Head of caudate nucleus (tissue), 42 donors: Measurements from ENCODE around the gene IRF4.

Source experiments
- DNase-seq, 42 donors: peaks; one replicate each; pipeline versions ENCODE4 v3.0.0 to v3.0.0-alpha.2; 2020 to 2021; ENCODE audit warnings: mixed read lengths in 7 of 42
- intact Hi-C: fragments of 100-400 bp; cut with DNase I; formaldehyde crosslinking; loops from one replicate; pipeline ENCODE4 v1.15.0; 2022

The IRF4 gene

DNA sequence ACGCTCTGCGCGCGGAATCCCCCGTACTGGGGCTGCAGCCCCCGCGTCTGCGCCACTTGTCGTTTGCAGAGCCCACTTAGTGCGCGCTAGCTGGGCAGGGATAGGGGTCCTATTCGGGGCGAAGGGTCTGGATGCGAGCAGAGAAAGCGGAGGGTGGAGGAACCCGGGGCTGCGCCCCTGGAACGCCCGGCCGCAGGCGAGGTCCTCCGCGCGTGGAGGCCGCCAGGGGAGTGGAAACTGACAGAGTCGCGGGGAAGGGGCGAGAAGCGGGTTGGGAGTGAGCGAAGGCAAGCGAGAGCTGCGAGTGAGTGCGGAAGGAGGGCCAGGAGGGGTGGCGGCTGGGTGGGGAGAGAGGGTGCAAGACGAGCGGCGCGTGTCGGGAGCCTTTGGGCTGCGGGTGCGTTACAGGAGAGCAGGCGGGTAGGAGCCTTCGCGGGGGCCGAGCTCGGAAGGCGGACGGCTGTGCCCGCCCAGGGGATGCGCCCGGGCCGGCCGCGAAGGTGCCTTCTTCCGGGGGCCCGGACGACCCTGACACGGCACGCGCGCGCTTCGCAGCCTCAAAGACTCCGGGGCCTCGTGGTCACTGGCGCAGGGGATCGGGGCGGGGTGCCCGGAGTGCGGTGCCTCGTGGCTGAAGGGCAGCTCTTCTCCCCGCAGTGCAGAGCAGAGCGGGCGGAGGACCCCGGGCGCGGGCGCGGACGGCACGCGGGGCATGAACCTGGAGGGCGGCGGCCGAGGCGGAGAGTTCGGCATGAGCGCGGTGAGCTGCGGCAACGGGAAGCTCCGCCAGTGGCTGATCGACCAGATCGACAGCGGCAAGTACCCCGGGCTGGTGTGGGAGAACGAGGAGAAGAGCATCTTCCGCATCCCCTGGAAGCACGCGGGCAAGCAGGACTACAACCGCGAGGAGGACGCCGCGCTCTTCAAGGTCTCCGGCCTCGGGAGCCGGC, 1.2 kb downstream of the IRF4 start:
- intact Hi-C loops, result no loop called here
- peak in 2 of 42 donors; percentile 32 for DNase-seq

DNA sequence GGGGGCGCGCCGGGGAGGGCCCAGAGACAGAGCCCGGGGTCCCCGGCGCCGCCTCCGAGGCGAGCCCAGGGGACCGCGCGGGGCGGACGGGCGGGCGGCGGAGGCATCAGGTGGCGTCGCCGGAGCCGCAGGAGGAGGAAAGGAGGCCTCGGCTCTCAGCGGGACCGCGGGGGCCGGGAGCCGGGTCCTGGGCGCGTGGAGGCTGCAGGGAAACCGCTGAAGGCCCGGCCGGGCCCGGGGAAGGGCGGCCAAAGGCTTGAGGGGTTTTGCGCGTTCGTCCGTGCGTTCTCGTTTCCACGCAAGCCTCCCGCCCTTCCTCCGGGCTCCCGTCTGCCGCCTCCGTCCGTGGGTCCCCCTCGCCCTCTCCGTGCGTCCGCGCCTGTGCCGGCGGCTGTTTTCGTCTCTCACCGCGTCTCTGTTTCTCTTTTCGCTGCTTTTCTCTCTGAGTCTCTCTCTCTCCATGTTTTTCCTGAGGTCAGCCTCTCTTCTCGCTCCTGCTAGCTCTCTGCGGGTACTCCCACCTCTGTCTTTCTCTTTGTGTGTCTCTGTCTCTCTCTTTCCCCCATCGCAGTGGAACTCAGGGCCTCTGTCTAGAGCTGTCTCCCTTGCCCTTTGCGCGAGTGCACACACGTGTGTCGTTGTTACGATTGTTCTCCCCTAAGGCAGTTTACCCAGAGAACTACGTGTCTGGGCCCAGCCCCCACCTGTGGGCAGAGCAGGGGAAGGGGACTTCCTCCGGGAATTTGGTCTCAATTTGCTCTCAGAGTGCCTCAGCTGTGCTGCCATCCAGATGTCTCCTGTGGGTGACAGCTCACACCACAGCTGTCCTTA, 2.1 kb downstream of the IRF4 start:
- intact Hi-C loops, result no loop called here
- peak in 2 of 42 donors; percentile 20 to 34 for DNase-seq

- intact Hi-C loops, result no loop called here
- DNase-seq, result peak in 1 of 42 donors; percentile 25
These were observed 3.2 kb downstream of the IRF4 start for GRCh38 chr6:394641-395289.

- intact Hi-C loops, result no loop called here
- DNase-seq, result peak in 1 of 42 donors; percentile 31
These were observed 4.0 kb downstream of the IRF4 start for GRCh38 chr6:395432-396125.

GRCh38 chr6:396126-396520, 4.6 kb downstream of the IRF4 start:
- intact Hi-C loops, result no loop called here
- no peak for DNase-seq

- DNase-seq, result no peak
- intact Hi-C loops, result no loop called here
These were observed 5.5 kb downstream of the IRF4 start for GRCh38 chr6:397056-397455.

DNA sequence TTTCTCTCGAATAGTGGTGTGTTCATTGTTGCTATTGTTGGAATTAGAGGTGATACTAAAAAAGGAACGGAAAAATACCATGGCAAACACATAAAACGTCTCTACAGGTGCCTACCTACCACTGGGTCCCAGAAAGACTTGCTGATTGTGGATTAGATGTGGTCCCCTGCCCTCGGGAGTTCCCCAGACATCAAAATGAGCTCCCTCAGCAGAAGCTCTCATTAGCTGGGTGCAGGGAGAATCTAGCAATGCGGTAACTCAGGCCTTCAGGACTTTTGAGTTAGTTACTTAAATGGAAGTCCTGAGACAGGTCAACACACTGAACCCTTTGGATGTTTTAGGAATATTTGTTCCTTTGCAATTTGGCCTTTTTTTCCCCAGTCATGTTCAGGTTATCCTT, 6.1 kb downstream of the IRF4 start:
- intact Hi-C loops, result no loop called here
- DNase-seq, result no peak

DNA sequence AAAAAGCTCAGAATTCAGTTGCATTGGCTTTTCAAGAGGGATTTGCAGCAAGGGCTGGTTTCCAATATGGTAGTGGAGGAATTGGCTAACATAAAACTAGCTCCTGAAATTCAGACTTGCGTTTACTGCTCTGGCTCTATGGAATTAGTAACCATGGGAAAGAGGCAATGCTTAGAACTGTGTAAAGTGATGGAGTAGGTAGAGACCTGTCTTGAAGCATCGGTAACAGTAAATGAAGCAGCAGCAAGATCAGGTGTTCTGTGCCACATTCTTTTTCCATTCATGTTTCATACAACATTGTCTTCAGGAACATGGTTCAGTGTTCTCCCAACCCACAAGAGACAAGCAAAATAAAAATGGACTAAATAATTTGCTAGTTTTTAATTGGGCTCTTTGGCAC, 6.5 kb downstream of the IRF4 start:
- DNase-seq, result no peak
- intact Hi-C loops, result no loop called here

DNA sequence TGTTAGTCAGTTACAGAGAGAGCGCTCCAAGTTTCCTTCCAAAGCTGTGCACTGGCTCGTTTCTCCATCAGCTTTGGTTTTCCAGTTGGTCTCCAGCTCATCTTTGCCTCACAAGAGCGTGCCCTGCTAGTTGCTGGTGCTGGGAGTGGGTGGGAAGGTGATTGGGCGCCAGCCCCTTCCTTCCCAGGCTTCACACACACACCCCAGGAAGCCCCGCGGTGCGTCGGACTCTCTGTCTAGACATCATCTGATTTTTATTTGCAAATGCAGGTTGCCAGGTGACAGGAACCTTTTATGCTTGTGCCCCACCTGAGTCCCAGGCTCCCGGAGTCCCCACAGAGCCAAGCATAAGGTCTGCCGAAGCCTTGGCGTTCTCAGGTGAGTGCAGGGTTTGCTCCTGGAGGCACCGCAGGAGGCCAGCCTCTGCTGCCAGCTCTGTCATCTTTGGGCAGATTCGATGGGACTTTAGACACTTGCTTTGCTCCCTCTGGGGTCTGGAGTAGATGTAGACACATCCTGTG, 7.1 kb downstream of the IRF4 start:
- no peak for DNase-seq
- intact Hi-C loops, result no loop called here

DNA sequence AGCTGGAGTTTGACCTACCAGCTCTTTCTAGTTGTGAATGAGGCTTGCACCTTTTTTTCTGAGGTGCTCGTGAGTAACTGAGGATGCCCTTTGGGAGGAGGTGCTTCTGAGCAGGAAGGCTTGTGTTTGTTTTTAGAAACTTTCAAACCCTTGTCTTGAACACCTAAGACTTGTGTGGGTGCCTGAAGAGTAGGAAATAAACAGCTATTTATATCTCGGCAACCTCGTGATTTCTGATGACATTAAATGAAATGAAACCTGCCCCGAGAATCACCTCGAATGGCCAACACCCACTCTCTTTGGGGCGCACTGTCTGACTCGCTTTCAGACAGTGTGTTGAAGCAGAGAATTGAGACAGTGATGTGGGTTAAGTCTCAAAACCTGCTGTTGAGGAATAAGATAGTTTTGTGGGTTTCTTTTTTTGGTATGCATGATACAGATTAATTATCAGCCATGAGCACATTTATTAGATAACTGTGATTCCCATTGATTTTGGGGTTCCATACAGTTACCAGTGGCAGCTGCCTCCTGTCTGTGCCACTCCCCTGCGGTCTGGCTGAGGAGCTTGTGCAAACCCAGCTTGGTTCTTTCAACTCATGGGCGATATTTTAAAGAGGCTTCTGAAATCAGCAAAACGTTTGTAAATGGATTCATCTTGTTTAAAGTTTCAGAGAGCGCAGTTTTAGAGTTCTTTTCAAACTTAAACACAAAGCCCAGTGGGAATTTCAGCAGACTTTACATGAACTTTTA, 8.4 kb downstream of the IRF4 start:
- intact Hi-C loops, result no loop called here
- no peak for DNase-seq

DNA sequence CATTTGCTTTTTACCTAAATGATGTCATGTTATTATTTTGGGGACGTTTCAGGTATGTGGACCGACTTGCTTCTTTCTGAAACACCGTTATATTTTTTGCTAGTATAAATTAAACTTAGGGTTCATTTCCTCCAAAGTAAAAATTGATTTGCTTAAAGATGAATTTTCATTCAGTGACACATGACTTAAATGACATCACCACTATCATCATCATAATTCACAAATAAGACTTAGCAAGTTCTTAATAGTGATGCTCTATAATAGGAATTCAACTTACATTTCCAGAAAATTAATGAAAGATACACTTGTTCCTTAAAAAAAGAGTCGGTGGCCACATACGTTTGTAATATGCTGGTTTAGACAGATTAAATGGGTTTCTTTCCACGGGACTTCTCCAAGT, 9.3 kb downstream of the IRF4 start:
- intact Hi-C loops, result no loop called here
- no peak for DNase-seq

GRCh38 chr6:401239-401993, 9.9 kb downstream of the IRF4 start:
- no peak for DNase-seq
- intact Hi-C loops, result no loop called here

GRCh38 chr6:401994-402640, 10.6 kb downstream of the IRF4 start:
- intact Hi-C loops, result no loop called here
- DNase-seq, result no peak

- no peak for DNase-seq
- intact Hi-C loops, result no loop called here
These were observed 11.5 kb downstream of the IRF4 start for GRCh38 chr6:402901-403658.

- intact Hi-C loops, result no loop called here
- DNase-seq, result no peak
These were observed 12.4 kb downstream of the IRF4 start for GRCh38 chr6:403659-404655.
